HS-27A (cell line): Measurements from ENCODE around the gene KLF3.
"Not testable (repeated sequence)": the region's sequence is repeated elsewhere in the genome, so short reads cannot be mapped to it uniquely, and the experiment has no call there.

Source experiments
- DNase-seq: peaks from one replicate; pipeline ENCODE4 v3.0.0-alpha.2; 2012; ENCODE audit warnings: low read depth, missing footprints

The KLF3 gene

DNA sequence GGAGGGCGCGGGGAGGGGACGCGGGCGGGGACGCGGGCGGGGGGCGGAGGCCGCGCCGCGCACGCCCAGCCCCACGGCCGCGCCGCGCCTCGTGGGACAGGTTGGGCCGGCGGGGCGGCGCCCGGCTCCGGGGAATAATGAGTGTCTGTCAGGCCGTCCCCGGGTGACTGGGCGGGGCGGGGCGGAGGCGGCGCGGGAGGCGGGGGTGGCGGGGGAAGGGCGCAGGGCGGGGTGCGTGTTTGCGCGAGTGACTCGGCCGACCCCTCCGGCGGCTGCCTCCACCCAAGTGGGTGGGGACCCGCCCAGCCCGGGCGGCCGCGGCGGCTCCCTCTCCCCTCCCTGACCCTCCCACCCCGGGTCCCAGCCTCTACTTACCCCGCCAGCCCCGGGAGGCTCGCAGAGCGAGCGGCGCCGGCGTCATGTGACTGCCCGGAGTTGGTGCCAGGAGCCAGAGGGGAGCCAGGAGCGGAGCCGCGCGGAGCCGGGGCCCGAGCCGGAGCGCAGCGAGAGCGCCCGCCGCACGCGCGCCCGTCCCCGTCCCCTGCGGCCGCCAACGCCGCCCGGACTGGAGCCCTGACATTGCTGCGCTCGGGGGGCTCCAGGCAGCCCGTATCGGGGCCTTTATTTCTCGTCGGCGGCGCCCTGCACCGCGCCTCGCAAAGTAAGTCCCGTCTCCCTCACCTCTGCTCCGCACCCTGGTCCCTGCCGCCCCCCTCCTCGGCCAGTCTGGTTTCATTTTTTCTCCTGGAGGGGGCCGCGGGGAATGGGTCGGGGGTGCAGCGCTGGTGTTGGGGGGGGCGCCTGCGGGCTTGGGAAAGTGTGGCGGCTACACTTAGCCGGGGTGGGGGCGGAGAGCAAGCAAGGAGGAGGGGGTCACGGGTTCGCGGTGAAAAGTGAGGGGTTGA, at the start of gene KLF3:
TSS of gene KLF3 (plus strand) at position 399 of the 905 bp plus-strand sequence. CDS start 16,427 bp downstream, outside the sequence.
- no peak for DNase-seq

DNA sequence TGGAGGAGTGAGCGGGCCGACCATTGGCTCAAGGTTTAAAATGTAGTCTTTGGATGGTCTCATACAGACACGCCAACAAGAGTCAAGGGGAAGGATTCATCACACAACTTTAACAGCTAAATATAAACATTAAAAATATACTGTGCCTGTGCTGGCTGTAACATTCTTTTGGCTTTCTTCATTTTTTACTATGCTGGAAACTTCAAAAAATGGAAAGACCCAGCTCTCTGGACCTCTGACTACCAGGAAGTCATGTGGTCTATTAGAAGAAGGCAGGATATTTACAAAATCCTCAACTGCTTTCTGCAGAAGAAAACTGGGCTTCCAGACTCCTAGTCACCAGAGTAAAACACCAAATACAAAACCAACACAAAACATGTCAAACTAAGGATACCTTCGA, 49.8 kb upstream of the KLF3 start:
- DNase-seq, result no peak

DNA sequence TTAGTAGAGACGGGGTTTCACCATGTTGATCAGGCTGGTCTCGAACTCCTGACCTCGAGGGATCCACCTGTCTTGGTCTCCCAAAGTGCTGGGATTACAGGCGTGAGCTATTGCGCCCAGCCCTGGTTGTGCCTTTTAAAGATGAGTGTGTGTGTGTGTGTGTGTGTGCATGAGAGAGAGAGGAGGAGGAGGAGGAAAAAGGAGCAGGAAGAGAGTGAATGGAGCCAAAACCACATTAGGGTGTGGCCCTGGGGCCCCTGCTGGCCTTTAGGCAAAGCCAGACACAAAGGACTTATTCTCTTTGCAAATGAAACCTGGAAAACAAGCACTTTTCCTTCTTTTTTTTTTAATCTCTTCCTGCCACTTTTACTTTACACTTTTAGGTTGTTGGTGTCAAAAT, 48.2 kb upstream of the KLF3 start:
- no peak for DNase-seq

DNA sequence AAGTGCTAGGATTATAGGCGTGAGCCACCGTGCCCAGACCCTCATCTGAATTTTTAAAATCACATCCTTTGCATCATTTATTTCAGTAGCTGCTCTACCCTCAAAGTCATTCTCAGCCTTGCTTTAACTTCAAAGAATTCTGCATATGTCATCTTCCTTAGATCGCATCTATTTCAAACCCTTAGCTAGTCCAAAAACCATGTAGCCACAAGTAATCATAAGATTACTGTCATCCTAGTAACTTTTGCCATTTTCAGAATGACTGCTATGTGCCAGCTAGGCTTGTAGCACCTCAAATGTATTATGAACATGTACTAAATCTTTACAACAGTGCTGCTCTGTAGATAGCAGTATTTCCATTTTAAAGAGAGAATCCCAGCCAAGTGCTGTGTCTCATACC, 45.5 kb upstream of the KLF3 start:
- no peak for DNase-seq

DNA sequence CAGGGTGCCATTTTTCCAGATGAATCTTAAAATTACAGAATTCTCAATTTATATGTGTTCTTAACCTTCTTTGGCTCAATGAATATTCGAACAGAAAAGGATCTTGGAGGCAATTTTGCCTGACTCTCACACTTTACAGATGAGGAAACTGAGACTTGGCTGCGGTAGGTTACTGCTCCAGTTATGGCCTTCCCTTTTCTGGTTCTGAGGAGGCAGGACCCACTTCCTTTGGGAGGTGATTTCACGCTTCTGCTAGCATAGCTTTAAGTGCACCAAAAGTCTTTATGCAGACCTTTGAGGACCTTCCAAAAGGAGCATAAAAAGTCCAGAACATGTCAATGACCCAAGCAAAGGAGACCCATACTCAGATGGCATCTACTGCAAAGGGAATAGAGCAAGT, 44.7 kb upstream of the KLF3 start:
- no peak for DNase-seq

DNA sequence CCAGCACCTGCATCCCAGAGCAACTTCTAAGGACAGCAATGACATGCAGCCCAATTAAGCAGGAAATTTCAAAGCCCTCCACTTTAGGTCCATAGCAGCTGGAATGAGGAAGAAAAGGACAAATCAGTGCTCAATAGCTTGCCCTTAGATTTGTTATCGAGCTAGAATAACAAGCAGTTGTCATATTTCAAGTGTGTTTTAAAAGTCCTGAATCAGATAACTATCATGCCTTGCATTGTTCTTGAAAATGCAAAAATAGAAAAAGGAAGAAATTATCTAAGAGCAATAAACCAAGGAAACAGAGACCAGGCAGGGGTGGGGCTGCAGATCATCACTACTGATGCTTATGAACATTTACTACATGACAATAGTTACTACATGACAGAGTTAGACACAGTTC, 43.9 kb upstream of the KLF3 start:
- no peak for DNase-seq

DNA sequence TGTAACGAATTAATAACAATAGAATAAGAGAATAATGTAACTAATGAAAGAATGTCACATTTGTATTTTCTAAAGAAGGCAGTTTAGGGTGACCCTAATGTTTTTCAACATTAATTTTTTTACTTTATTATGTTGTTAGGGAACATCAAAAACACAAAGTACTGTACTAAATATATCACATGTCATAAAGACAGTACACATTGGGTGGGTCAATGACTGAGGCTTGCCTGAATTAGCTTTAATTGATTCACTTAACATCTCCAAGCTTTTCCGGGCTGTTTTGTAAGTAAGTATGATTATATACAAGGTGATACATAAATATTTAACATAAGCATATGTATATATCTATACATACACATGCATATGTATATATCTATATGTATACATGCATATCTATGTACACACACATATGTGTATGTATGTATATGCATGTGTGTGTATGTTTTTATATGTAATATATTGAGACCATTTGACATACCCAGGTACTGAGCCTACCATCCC, 43.4 kb upstream of the KLF3 start:
- DNase-seq, result no peak

DNA sequence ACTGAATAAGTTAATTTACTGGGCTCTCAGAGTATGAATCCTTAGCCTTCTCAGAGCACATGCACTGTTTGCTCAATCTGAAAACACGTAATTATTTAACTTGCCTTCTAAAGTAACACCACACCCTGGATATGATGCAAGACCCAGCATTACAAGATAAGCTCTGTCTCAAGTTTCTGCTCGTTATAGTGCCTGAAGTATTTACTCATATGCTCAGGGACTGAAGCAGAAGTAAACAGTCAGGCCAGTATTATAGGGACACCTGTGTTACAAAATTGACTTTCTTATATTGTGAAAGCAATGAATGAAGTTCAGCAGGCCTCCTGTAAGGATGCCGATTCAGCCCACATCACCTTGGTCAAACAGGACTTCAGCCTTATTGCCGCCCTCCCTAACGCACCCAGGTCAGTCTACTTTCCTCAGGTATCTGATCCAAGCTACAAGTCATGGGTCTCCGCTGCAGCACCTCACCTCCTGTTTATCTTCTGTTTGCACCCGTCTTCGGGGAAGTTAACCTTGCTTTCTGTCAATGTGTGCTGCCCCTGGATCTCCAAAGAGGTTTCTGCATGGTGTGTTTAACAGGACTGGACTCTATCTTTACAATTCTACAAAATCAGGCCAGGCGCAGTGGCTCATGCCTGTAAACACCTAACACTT, 42.8 kb upstream of the KLF3 start:
- peak; percentile 11 for DNase-seq

DNA sequence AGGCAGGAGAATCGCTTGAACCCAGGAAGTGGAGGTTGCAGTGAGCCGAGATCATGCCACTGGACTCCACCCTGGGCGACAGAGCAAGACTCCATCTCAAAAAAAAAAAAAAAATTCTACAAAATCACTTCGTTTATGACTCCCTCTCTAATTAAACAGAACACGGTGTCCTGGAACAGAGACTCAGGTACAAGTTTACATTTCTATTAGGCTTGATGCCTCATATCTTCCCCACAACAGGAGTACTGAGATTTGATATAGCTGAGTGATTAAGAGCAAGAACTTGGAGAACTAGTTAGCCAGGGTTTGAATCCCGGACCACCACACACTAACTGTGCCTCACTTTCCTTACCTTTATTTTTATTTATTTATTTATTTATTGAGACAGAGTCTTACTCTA, 42.2 kb upstream of the KLF3 start:
- no peak for DNase-seq

DNA sequence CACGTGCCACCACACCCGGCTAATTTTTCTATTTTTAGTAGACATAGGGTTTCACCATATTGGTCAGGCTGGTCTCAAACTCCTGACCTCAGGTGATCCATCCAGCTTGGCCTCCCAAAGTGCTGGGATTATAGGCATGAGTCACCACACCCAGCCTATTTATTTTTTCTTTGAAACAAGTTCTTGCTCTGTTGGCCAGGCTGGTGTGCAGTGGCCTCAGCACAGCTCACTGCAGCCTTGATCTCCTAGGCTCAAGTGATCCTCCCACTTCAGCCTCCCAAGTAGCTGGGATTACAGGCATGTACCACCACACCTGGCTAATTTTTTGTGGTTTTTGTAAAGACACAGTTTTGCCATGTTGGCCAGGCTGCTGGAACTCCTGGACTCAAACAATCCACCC, 41.7 kb upstream of the KLF3 start:
- DNase-seq, result not testable (repeated sequence)

DNA sequence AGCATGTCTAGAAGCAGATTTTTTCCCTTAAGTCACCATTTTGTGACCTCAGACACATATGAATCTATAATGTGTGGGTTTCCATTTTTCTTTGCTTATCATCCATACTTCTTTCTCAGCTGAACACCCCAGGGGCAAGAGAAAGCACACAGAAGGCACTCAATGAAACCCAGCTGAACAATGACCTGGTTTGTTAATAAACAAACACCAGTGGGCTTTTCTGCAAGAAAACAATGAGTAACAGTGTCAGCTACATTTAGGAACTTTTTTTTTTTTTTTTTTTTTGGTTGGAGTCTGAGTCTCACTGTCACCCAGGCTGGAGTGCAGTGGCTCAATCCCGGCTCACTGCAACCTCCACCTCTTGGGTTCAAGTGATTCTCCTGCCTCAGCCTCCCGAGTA, 40.7 kb upstream of the KLF3 start:
- no peak for DNase-seq

DNA sequence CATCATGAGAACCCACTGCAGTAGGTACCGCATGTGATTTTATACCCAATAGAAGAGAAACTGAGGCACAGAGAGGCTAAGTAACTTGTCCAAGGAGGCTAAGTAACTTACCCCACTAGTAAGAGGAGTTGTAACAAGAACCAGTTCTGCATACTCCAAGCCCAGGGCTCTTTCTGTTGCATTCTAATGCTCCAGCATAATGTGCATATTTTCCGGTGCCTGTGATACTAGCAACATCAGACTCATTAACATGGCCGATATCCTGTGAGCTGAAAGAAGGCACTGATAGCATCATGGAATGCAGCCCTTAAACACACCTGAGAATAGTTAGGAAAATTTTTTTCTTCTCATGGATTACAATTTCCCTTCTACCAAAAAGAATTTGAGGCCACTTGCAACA, 39.7 kb upstream of the KLF3 start:
- DNase-seq, result no peak

DNA sequence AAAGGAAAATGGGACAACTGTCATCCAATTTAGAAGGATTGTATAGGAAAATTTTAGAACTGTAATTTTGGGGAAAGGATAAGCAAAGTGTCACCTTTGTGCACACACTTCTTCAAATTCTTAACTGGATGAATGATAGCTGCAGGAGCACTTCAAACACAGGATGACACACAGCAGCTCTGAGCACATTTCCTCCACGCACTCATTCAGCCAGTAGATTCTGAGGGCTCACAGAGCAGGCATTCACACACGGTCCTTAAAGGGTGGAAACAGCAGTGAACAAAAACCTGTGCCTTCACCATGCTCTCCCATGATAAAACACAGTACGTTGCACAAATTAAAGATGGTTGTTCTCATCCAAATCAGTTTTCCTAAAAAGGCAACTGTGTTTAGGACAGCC, 38.5 kb upstream of the KLF3 start:
- no peak for DNase-seq

DNA sequence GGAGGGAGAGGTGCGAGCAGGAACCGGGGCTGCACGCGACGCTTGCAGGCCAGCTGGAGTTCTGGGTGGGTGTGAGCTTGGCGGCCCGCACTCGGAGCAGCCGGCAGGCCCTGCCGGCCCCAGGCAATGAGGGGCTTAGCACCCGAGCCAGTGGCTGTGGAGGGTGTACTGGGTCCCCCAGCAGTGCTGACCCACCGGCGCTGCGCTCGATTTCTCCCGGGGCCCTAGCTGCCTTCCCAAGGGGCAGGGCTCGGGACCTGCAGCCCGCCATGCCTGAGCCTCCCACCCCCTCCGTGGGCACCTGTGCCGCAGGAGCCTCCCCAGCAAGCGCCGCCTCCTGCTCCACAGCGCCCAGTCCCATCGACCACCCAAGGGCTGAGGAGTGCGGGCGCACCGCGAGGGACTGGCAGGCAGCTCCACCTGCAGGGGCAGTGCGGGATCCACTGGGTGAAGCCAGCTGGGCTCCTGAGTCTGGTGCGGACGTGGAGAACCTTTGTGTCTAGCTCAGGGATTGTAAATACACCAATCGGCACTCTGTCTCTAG, 37.0 kb upstream of the KLF3 start:
- not testable (repeated sequence) for DNase-seq

DNA sequence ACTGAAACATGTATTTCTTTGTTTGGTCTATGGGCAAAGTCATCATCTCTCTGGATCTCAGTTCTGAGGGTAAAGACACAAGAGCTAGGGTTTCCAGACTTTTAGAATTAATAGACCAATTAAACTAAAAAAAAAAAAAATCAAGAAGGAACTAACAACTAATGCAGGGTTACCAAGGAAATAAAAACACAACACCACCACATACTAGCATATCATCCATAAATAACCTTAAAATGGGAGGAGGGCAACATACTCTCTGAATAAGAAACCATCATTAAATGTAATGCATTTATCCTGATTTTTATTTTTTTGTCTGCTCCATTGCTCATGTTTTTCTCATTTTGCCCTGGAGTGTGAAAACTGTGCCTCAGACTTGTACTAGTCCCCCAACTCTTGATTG, 33.5 kb upstream of the KLF3 start:
- DNase-seq, result no peak

DNA sequence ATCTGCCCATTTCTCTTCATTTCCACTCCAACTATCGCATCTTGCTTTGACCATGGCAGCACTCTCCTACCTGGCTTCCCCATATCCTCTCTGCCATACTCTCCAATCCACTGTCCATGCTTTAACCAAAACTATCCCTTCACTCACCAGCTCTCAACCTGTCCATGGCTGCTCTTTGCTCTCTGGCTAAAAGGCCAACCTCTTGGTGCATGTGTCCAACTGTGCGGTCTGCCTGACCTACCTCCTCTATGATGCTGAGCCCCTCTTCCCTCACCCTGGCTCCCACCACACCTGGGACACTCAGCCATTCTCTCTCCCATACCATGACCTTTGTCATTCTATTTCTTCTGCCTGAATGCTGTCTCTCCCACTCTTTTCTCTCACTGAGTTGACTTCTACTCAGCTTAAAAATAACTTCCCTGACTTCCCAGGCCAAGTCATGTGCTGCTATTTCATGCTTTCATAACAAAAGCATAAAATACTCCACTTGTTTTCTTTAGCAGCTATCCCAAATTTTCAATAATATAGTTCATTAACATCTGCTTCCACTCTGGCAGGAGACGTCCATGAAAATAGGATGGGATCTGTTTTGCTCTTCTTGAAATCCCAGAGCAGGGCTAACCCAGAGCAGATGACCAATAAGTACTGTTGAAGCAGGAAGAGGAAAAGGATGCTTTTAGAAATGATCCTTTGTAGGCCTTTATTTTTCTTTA, 29.8 kb upstream of the KLF3 start:
- DNase-seq, result no peak

DNA sequence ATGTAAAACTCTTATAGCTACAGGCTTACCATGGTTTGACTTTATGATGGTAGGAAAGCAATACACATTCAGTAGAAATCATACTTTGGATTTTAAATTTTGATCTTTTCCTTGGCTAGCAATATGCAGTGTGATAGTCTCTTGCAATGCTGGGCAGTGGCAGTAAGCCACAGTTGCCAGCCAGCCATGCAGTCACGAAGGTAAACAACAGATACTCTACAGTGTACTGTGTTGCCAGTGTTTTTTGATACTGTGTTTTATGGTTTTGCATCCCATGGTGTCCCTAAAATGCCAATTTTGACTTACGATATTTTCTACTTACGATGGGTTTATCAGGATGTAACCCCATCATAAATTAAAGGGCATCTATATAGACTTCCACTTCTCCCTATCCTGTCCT, 24.8 kb upstream of the KLF3 start:
- no peak for DNase-seq

DNA sequence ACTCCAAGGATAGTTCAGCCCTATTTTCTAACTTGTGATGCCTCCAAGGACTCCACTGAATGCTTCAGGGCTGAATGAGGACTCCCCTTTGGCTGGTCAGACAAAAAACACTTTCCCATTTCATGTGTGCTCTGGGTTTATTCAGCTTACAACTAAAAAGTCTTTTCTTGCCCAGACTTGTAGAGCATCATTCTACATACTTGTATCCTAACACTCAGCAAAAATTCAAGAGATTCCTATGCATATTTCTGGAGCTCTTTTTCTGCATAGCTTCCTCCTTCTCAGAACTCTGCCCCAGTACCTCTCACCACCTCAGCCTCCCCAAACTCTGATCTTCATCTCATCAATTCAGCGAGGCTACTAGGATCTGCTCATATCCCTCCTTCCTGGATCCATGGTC, 22.2 kb upstream of the KLF3 start:
- DNase-seq, result no peak

DNA sequence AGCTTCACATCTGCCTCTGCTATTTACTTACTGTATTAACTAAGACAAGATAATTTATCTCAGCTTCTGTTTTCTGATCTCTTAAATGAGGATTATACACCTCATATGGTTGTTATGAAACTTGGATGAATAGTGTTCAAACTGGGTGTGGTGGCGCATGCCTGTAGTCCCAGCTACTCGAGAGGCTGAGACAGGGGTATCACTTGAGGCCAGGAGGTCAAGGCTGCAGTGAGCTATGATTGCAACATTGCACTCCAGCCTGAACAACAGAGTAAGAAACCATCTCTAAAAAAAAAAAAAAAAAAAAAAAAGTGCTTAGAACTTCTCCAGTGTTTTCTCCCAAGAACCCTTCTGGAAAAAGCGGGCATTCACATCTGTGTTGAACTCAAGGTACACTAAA, 19.8 kb upstream of the KLF3 start:
- DNase-seq, result no peak

DNA sequence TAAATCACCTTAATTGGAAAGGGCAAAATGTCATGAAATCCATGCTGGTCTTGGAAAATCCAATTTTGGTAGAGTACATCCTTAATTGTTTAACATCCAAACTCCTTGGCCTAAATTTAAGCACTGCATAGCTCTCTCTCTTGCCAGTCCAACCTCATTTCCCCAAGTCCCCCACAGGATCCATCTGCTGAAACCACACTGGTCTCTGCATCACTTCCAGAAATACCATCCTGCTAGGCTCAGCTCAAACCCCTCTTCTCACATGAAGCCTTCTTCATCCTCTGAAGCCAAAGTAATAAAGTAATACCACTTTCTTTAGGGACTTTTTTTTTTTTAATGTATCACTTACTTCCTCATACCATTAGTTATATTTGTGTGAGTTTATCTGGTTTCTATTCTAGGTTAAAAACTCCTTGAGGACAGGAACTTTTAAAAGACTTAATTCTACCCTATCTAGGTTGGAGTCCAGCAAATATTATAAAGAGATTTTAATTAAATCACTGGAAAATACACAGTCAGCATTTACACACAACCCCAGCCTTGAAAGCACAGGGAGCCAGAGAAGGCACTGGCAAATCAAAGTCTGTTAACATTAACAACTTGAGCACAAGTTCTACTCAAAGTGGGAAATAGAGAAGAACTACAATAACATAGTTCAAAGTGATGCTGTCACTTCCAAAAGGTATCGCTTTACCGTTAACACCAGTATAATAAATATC, 16.7 kb upstream of the KLF3 start:
- no peak for DNase-seq

DNA sequence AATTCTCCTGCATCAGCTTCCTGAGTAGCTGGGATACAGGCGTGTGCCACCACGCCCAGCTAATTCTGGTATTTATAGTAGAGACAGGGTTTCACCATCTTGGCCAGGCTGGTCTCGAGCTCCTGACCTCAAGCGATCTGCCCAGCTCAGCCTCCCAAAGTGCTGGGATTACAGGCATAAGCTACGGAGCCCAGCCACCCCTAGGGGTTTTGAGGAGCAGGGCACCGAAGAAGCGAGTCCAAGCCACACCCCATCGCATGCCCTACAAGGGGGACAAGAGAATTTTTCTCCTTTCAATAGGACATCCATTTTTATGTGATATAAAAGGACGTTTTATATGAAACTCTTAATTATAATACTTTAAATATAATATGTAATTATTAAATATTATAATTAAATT, 13.9 kb upstream of the KLF3 start:
- no peak for DNase-seq

DNA sequence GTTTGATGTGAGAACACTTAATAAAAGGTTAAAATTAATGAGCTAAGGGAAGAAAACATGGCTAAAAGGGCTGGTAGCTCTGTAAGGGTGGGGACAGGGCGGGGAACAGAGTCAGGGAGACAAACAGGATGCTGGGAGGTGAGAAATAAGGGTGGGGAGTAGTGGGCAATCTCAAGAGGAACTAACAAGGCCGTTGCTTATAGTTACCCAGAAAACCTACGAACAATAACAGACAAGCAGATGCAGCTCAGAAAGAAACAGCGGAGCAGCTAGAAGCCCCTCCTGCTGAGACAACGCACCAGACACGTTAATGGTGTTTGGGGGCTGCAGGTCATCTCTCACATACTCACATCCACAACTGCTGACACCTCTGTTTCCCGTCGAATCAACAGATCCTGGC, 9.7 kb upstream of the KLF3 start:
- no peak for DNase-seq
